GM10266 (cell line): Measurements from ENCODE around the gene SMC1B.
A peak's percentile ranks its signal among the peaks of the same experiment; 100 is the strongest.

Experiments used
- DNase-seq: peaks from one replicate; pipeline ENCODE4 v3.0.0; 2012; ENCODE audit errors: extremely low spot score
- CTCF ChIP-seq: IDR thresholded peaks from 2 replicates; pipeline ENCODE4 v1.5.1; 2012; ENCODE audit warnings: mild to moderate bottlenecking, low read depth; ENCODE audit not compliant: control insufficient read depth, insufficient read depth; ENCODE audit errors: missing control alignments

Gene SMC1B

GRCh38 chr22:45310331-45310976, 102.9 kb downstream of the SMC1B start:
- DNase-seq = no peak
- no peak for TF ChIP-seq CTCF

- peak; percentile 98 for DNase-seq
- TF ChIP-seq CTCF = peak; percentile 9
Observed at GRCh38 chr22:45309422-45310227, 103.8 kb downstream of the SMC1B start, which contains the start of gene FAM118A. Gene FAM118A, plus strand, starts transcription at chr22:45309934. Its CDS starts 12,446 bp downstream, at chr22:45322380.

- DNase-seq = no peak
- TF ChIP-seq CTCF = no peak
Observed at GRCh38 chr22:45308957-45309421, 104.4 kb downstream of the SMC1B start.

- DNase-seq = no peak
- TF ChIP-seq CTCF = no peak
Observed at GRCh38 chr22:45308391-45308956, 104.9 kb downstream of the SMC1B start.

GRCh38 chr22:45306139-45306538, 107.3 kb downstream of the SMC1B start:
- DNase-seq = no peak
- no peak for TF ChIP-seq CTCF

- no peak for DNase-seq
- no peak for TF ChIP-seq CTCF
Observed at GRCh38 chr22:45305456-45306075, 107.8 kb downstream of the SMC1B start.
